HCT116 (cell line): ENCODE results near the gene SEC16B.

Experiments
- EGR1 ChIP-seq: IDR thresholded peaks from 2 replicates; pipeline ENCODE4 v1.6.1; 2012; ENCODE audit warnings: low read depth
- EZH2 ChIP-seq: fragments of 200-600 bp; sonication (generic); IDR thresholded peaks from 2 replicates; pipeline ENCODE4 v1.6.1; 2017; ENCODE audit warnings: antibody characterized with exemption, mixed run types
- FOSL1 ChIP-seq: IDR thresholded peaks from 2 replicates; pipeline ENCODE4 v1.6.1; 2012; ENCODE audit warnings: low read depth
- MAX ChIP-seq: IDR thresholded peaks from 2 replicates; pipeline ENCODE4 v1.6.1; 2012
- POLR2A ChIP-seq: IDR thresholded peaks from 2 replicates; pipeline ENCODE4 v1.7.0; 2011; ENCODE audit warnings: borderline replicate concordance; ENCODE audit not compliant: insufficient read depth, insufficient read length; ENCODE audit errors: extremely low read depth
- POLR2AphosphoS5 ChIP-seq: IDR thresholded peaks from 2 replicates; pipeline ENCODE4 v1.6.1; 2011; ENCODE audit warnings: mild to moderate bottlenecking, low read depth, low read length, moderate library complexity
- SIN3A ChIP-seq: IDR thresholded peaks from 2 replicates; pipeline ENCODE4 v1.6.1; 2012; ENCODE audit warnings: low read depth
- SP1 ChIP-seq: IDR thresholded peaks from 2 replicates; pipeline ENCODE4 v1.6.1; 2012; ENCODE audit warnings: low read depth
- TCF7L2 ChIP-seq: IDR thresholded peaks from 2 replicates; pipeline ENCODE4 v1.7.0; 2011; ENCODE audit warnings: borderline replicate concordance, inconsistent platforms; ENCODE audit not compliant: insufficient read depth, insufficient read length; ENCODE audit errors: extremely low read depth
- ZFX ChIP-seq: fragments of 450-650 bp; IDR thresholded peaks from 2 replicates; pipeline ENCODE4 v1.6.1; 2017
- TF ChIP-seq, protein P1 (sequence below), 3 experiments: fragments of 200-600 bp in 1 of 3; sonication (generic) in 1 of 3; IDR thresholded peaks in 2 of 3; conservative IDR thresholded peaks in 1 of 3; 2 replicates each; pipeline ENCODE4 v1.5.1; 2012 to 2017; ENCODE audit warnings: low read depth in 2 of 3, low read length in 2 of 3, antibody characterized with exemption in 1 of 3, borderline replicate concordance in 1 of 3, control low read depth in 1 of 3, mild to moderate bottlenecking in 1 of 3, mixed read lengths in 1 of 3, mixed run types in 1 of 3, moderate library complexity in 1 of 3; ENCODE audit not compliant: insufficient read depth in 1 of 3

- TF ChIP-seq, protein P1, sequence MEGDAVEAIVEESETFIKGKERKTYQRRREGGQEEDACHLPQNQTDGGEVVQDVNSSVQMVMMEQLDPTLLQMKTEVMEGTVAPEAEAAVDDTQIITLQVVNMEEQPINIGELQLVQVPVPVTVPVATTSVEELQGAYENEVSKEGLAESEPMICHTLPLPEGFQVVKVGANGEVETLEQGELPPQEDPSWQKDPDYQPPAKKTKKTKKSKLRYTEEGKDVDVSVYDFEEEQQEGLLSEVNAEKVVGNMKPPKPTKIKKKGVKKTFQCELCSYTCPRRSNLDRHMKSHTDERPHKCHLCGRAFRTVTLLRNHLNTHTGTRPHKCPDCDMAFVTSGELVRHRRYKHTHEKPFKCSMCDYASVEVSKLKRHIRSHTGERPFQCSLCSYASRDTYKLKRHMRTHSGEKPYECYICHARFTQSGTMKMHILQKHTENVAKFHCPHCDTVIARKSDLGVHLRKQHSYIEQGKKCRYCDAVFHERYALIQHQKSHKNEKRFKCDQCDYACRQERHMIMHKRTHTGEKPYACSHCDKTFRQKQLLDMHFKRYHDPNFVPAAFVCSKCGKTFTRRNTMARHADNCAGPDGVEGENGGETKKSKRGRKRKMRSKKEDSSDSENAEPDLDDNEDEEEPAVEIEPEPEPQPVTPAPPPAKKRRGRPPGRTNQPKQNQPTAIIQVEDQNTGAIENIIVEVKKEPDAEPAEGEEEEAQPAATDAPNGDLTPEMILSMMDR (IDR thresholded peaks at IDR 0.05 in 2 of 3, conservative IDR thresholded peaks at IDR 0.05 in 1 of 3; ENCODE audit: borderline replicate concordance in 1 of 3, insufficient read depth in 1 of 3, low read depth in 2 of 3, low read length in 2 of 3), result no peak
- TF ChIP-seq POLR2AphosphoS5 (no peak), POLR2A (no peak), SP1 (no peak), TCF7L2 (no peak), FOSL1 (no peak), MAX (no peak), EGR1 (no peak), SIN3A (no peak), ZFX (no peak), EZH2 (no peak)
Measured at GRCh38 chr1:177975588-177976495, 6.0 kb upstream of the SEC16B start.
